Hypothalamus (tissue), 51 donors: ENCODE data around the gene COBL.

ENCODE experiments used
- DNase-seq, 51 donors: peaks; one replicate each; lab custom pipeline; 2025; lab: John Stamatoyannopoulos, UW

Gene COBL

DNA sequence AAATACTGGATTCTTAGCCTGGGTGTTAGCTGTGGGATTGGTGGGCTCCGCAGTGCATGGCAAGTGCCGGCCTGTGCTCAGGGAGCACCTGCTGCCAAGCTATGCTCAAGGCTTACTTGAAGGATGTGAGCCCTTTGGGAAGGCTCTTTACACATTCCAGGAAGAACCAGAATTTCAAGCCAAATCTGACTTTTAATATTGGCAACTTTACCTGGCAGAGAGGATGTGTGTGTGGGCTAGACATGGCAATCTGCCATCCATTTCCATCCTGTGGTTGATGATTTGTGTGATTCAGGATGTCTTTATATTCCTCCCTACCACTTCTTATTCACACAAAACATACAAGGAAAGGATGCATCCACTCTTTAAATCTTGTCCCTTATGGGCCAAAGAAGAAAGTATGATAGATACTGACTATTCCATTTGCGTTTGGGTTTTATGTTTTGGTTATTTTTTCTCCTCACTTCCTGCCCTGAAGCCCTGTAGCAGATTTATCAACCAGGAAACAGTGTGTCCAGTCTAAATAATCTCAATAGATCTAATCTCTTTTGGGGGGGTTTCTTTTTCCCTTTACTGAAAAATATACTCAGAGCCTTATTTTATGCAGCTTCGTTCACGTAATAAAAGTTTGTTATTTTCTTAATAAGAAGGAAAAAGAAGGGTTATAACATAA lies 247.1 kb downstream of the COBL start:
- peak in 1 of 51 donors; percentile 19 for DNase-seq

GRCh38 chr7:51068401-51068800 lies 248.2 kb downstream of the COBL start:
- no peak for DNase-seq

DNA sequence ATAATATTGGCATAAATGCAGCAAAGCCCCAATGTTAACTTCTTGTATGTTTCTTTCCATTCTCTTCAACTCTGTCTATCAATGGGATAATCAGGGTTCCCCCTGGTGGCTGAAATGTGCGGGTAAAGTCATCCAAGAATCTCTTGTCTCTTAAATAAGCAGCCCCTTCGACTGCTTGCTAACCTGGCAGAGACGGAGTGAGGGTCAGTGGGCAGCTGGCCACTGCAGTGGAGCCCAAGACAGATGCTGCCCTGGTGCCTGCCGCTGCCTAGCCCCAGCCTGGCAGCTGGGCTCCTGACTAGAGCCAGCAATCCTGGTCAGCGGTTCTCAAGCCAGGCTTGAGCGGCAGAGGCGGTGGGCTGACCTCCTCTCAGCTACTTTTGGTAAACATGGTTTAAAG lies 248.9 kb downstream of the COBL start:
- peak in 30 of 51 donors; percentile 9 to 85 (median 42) for DNase-seq

DNA sequence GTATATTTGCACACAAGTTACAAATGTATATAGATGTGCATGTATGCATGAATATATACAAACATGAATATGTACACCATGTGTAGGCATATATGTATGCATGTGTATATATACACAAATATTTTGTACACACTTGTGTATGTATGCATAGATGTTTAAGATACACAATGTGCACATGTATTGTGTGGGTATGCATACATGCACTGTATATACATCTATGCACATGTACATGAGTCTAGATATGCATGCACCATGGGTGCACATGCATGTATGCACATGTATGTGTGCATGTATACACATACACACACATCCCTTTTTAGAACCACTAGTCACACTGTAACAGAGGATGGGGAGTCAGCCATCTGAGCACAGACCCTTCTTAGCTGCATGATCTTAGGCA lies 249.4 kb downstream of the COBL start:
- no peak for DNase-seq

DNA sequence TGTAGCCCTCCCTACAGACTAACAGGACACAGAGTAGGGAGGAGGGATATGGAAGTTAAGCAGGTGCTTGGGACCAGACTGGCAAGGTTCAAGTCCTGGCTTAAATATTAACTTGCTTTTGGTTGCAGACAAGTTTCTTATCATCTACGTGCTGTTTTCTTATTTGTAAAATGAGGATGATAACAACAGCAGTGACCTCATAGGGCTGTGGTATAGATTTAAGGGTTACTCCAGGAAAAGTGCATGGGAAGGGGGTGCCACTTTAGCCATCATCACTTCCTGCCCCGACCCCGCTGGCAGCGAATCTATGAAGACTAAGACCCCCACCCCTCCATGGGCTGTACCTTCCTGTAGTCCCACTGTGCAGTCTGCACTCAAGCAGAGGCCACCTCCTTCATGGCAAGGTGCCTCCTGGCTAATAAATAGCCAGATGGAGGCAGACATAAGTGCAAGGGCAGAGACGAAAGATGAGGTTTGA lies 250.2 kb downstream of the COBL start:
- no peak for DNase-seq

GRCh38 chr7:51065766-51066165 lies 250.8 kb downstream of the COBL start:
- no peak for DNase-seq

DNA sequence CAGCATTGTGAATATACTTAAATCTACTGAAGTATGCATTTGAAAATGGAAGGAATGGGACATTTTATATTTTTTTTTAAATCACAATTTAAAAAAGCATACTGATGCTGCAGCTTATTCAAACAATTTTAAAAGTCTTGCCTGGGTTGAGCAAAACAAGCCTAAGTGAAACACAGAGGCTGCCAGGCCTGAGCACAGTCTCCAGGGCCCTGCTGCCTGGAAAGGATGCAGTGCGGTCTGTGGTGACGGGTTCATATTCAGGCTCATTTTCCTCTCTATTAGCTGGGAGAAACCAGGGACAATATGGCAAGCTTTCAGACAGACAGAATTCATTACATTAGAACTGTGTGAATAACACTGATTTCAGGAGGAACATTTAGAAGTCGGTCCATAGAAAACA lies 251.9 kb downstream of the COBL start:
- DNase-seq, result no peak

DNA sequence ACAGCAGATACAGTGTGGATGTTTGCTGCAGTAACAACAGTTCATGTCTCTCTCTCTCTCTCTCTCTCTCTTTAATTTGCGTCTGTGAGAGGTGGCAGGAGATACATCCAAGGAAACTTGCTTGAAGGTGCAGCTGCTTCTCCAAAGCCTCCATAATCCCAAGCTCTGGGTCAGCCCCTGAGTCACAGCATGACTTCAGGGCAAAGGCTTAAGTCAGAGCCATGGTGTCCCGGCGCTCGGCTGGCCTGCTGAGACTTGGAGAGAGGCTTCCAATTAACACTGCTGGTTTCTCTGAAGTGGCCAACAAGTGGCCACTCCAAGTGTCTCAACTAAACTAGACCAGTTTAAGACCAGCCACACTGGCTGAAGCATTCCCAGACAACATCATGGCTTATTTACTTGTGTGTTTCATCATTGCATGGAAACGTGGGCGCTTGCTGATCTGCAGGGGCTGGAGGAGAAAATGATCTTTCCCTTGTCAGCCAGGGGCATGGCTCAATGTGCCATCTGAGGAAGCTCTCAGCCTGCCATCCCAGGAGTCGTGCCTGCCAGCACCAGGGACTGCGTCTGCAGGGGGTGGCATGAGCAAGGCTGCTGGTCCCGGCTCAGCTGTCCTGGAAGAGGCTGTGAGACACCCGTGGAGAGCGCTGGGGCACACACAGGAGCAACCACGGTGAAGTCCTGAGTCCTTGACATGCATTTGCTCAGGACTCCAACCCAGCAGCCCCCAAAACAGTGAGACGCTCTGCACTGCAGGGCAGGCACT lies 254.2 kb downstream of the COBL start:
- peak in 14 of 51 donors; percentile 13 to 45 (median 23) for DNase-seq

DNA sequence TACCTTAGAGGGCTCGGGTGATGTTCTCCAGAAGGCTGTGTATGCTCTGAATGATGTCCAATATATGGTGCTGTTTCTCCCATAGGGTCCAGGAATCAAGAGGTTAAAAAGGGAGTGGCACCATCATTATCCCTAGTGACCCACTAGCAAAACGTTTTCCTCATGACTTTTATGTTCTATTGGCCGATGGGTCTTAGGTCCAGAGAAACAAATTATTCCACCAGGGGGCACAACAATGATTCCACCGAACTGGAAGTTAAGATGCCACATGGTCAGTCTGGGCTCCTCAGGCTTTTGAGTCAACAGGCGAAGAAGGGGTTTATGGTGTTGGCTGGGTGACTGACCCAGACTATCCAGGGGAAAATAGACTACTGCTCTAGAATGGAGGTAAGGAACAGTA lies 256.1 kb downstream of the COBL start:
- no peak for DNase-seq

GRCh38 chr7:51059504-51060142 lies 257.0 kb downstream of the COBL start:
- DNase-seq, result no peak

DNA sequence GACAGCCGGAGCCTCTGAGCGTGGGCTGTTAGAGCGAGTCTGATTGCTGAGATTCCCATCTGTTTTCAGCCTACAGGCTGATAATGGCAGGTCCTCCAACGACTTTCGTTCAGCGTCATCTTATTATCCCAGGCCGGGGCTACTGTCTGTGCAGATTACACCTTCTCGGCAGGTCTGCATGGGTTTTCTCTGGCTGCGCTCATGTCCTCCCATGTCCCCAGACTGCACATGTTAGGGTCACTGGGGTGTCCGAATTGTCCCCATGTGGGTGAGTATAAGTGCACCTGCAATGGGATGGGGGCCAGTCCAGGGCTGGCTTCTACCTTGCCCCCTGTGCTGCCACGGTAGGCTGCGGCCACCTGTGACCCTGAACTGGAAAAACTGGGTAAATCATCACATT lies 257.8 kb downstream of the COBL start:
- DNase-seq, result peak in 1 of 51 donors; percentile 12

DNA sequence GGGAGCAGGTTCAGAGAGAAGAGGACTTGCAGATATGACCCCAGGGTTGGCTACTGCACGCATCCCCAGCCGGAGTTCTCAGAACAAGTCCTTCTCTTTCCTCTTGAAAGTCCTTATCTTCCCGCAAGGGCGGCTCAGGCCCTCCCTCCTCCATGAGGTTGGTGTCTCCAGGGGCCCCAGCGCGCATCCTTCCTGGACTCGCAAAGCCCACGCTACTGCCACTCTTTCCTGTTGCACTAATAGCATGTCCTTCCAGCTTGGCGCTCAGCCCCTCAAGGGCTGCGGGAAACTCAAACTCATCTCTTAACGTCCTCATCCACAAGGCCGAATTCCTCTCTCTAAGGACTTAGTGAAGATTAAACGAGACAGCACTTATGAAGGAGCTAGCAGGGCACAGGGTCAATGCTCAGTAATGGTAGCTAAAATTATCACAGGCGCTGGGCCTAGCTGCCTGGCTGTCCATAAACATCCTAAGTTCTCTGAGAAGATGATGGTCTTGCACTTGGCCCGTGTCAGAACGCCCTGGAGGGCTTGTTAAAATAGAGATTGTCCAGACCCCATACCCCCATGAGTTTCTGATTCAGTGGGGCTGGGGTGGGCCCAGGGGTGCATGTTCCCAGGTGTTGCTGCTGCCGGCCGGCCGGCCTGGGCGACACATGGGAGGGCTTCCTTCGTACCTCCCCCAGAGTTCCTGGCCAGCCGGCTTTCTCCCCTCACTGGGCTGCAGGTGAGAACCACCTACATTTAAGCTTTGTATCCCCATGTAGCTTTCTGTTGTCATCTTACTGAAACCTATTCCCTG lies 261.4 kb downstream of the COBL start:
- DNase-seq, result no peak

- DNase-seq, result no peak
Measured at GRCh38 chr7:51054231-51054630, 262.4 kb downstream of the COBL start.

DNA sequence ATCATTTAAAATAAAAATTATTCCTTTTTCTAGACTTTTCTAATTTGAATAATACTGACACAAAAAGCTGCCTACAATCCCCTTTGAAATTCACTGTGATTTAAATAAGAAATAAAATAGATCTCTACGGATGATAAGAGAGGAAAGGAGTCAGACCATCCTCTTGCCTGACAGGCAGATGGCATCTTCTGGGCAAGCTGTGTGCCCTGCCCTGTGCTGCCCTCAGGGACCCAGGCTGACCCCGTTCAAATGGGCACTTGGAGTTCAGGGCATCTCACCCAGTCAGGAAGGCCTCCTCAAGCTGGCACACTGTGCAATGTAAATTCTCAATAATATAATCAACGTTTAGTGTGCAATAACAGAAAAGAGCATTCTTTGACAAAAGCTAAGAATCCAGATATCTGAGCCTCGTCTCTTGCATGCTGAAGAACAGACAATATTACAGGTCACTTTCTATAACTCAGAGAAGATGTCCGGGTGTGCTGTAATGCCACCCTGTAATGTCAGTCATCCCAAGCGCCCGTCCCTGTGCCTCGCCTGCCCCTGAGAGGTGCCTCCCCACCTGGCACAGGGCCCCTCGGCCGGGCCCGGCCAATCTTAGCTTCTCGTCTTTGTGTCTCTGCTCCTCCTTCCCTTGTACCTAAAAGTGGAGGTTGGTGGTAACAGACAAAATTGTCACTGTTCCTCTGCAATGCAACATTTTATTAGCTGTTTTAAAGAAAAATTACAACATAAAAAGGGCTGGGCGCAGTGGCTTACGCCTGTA lies 263.3 kb downstream of the COBL start:
- no peak for DNase-seq

- no peak for DNase-seq
Measured at GRCh38 chr7:51046482-51046881, 270.1 kb downstream of the COBL start.

DNA sequence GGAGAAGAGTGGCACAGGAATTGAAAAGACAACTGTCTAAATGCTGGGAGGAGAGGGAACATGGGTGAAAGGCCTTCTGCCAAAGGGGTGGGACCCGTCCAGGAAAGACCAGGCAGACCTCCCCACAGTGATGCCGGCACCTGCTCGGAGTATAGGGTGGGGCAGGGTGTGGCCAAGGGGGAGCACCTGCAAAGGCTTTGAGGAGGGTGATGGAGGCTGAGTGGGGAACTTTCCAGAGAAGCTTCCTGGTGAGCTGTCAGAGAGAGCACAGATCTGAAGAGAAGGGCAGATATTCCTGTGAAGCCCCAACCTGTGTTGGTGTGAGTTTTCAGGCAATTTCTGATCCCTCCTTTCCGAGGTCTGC lies 270.5 kb downstream of the COBL start:
- no peak for DNase-seq

DNA sequence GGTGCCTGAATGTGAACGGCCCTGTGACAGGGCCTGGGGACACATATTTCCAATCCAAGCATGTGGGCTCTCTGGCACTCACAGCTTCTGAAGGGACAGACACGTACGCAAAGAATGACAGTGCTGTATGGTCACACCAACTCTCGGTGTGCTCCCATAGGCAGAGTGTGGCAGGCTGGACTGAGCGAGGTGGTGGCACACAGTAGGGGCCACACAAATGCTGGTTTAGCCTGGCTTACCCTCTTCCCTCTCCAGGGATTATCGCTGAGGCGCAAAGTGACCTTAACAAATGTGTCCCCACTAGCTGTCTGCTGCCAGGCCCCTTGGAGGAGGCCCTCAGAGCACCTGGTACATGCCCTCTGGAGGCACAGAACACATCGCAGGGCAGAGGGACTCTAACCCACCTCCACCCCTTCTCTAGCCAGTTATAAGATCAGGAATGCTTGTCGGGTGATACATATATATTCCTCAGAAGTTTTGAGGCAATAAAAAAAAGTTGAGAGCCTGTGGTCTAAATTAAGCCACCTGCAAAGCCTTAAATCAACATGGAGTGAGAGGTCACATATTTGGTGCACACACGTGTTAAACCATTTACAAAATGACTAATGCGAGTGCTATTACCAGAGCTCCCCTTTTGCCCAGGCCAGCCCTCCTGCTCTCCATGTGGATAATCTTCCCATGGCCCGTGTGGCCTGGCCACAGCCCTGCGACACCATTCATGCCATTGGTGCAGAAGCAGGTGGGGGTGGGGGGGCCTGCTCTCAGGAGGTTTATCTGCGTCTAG lies 271.1 kb downstream of the COBL start:
- DNase-seq, result no peak

DNA sequence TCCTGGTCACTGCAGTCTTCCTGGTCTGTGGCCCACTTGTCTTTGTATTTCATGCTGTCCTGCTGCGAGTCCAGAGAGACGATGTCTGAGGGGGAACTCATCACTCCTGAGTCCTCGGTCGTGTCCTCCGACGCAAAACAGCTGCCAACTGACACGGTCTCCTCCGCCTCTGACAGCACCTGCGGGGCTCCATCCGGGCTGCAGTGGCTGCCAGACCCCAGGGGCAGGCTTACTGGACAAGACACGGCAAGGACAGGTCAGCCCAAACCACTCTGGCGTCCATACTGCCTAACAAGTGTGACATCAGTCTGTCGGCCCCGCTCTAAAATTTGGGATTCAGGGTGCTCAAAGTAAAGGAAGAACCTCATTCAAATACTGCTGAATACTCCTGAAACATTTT lies 273.1 kb downstream of the COBL start:
- DNase-seq, result no peak

GRCh38 chr7:51040787-51041186 lies 275.8 kb downstream of the COBL start:
- no peak for DNase-seq
